NCI-H2171 treated with DMSO at 0.1 percent for 48 hours (cell line): ENCODE measurements around the gene C1orf105.
"Not testable (repeated sequence)": the region's sequence is repeated elsewhere in the genome, so short reads cannot be mapped to it uniquely, and the experiment has no call there.

Experiments used
- DNase-seq: peaks from one replicate; lab custom pipeline; 2025; lab: John Stamatoyannopoulos, UW

The C1orf105 gene, protein sequence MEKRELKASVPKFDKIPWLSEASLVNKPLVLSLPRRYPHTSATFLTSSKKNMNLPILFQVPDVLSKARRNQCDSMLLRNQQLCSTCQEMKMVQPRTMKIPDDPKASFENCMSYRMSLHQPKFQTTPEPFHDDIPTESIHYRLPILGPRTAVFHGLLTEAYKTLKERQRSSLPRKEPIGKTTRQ

GRCh38 chr1:172420385-172420784, at the start of gene C1orf105:
Gene C1orf105 (plus strand): TSS chr1:172420685. CDS start chr1:172420886, 201 bp downstream.
- DNase-seq, result no peak

- DNase-seq, result not testable (repeated sequence)
Observed at GRCh38 chr1:172371646-172372045, 48.8 kb upstream of the C1orf105 start.

- no peak for DNase-seq
Observed at GRCh38 chr1:172373864-172374263, 46.6 kb upstream of the C1orf105 start.

DNA sequence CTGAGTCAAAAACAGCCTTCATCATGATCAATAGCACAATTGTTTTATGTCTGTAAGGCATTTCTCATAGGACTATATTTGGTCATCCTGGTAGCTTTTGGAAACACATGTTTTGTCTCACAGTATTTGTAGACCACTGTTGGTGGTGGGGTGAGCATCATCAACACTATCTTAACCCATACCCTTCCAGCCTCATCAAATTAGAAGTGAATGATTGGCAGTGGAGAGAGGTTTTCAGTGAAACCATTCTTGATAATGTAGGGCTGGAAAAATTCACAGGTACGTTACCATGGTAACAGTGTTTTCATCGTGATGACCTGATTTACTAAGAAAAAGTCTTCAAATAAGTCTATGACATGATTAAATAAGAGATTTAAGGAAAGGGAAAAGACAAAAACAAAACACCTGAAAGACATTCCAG, 45.3 kb upstream of the C1orf105 start:
- DNase-seq, result no peak

GRCh38 chr1:172376431-172376830, 44.1 kb upstream of the C1orf105 start:
- DNase-seq, result no peak

GRCh38 chr1:172377565-172377964, 42.9 kb upstream of the C1orf105 start:
- DNase-seq, result no peak

DNA sequence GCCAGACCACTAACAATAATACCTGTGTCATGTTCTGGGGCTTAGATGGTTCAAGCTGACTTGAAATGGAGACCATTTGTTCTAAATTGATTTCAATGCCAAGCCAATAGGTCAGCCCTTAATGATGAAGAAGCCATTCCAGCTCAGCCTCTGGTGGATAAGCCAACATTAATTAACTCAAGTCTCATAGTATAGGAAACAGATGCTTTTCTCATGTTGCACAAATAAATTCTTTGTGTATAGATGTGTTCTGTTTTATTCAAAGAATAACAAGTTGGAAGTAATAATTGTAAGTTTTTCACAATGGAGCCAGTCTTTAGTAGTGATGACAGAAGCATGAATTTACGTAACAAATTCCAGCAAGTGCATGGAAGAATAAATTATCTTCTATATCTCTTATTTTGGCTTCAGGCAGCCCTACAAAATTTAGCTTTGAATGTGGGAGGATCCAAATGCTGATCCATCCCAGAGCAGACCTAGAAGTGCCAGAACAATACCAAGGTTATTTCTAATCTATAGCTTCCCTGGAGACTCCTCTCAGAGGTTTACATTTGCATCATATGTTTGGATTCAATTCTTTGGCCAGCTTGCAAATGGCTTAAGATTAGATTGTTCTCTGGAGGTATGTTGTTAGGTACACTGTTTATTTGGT, 42.2 kb upstream of the C1orf105 start:
- DNase-seq, result no peak

DNA sequence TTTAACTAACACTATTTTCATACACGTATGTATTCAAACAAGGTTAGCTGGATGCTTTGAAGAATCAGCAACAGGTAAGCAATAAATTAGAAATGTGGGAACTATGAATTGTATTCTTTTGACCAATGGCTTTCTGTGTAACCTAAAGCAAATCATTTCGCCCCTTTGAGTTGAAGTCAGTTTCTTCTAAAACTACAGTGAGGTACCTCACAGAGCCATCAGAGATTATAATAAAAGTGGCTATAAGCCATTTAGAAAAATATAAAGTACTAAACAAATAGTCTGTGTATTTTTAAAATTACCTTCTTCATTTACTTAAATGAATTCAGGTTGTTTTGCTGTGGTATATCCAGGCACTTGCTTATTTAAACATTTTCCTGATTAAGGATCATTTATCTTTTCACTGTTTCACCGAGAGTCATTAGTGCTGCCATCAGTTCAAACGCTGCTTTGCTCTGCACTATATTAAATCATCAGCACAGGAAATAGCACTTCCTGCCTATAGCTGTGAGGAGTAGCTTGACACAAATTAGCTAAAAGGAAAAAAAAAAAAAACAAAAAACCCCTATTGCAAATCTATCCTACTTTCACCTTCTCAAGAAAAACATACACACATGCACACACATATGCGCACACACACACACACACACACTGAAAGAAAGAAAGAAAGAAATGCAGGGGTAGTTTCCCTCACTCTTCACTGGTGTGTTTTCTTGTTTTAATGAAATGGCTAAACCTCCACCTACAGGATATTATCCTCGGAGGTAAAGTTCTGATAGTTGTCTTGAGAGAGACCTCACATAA, 39.8 kb upstream of the C1orf105 start:
- DNase-seq, result no peak

DNA sequence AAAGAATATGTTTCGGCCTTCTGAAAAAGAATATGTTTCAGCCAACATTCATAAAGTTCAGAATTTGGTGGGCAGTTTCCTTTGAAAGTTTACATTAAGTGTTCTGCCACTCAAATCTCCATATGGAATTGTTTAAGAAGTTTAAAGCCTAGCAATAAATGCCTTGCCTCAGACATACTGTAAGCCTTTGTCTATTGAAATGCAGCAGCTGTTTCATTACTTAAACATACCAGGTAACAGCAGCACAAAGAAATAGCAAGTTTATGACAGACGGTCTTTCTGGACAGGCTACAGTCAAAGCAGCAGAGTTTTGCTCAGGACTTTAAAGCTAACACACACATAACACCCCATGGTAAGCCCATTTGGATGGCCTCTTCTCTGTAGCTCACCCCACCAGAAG, 38.5 kb upstream of the C1orf105 start:
- no peak for DNase-seq

GRCh38 chr1:172382406-172382805, 38.1 kb upstream of the C1orf105 start:
- no peak for DNase-seq

DNA sequence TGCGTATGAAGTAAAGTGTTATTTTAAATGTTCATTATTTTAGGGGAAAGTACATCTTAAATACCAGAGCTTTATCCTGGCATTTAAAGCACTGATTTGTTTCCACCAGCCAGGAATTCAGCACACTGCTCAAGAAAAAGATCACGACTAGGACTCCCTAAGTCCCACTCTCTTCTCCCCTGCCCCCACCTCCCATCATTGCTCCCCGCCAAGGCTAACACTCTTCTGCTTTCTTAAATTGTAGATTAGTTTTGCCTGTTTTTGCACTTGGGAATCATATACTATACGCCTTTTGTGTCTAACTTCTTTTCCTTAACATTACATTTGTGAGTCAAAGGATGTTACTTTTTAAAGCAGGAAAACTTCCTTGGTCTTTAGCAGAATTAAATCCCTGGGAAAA, 37.5 kb upstream of the C1orf105 start:
- no peak for DNase-seq

GRCh38 chr1:172383536-172383935, 36.9 kb upstream of the C1orf105 start:
- DNase-seq, result no peak

DNA sequence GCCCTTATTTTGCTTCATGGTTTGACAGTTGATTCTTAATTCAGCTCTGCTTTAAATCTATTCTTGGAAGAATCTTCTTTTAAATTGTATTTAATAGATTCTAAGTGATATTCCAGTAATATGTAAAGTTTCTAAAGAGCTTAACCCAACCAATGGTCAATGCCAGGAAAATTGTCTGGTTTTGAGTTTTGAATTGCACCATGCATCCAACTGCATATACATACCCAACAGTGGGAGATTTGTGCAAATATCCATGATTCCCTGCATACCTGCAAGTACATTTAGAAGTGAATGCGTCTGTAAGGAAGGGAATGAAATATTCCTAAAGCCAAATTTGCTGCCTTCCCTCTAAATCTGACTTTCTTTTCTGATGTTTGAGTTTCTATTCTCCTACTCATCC, 35.8 kb upstream of the C1orf105 start:
- no peak for DNase-seq

GRCh38 chr1:172386046-172386445, 34.4 kb upstream of the C1orf105 start:
- no peak for DNase-seq

- no peak for DNase-seq
Observed at GRCh38 chr1:172388490-172388889, 32.0 kb upstream of the C1orf105 start.

GRCh38 chr1:172390301-172390682, 30.2 kb upstream of the C1orf105 start:
- no peak for DNase-seq

DNA sequence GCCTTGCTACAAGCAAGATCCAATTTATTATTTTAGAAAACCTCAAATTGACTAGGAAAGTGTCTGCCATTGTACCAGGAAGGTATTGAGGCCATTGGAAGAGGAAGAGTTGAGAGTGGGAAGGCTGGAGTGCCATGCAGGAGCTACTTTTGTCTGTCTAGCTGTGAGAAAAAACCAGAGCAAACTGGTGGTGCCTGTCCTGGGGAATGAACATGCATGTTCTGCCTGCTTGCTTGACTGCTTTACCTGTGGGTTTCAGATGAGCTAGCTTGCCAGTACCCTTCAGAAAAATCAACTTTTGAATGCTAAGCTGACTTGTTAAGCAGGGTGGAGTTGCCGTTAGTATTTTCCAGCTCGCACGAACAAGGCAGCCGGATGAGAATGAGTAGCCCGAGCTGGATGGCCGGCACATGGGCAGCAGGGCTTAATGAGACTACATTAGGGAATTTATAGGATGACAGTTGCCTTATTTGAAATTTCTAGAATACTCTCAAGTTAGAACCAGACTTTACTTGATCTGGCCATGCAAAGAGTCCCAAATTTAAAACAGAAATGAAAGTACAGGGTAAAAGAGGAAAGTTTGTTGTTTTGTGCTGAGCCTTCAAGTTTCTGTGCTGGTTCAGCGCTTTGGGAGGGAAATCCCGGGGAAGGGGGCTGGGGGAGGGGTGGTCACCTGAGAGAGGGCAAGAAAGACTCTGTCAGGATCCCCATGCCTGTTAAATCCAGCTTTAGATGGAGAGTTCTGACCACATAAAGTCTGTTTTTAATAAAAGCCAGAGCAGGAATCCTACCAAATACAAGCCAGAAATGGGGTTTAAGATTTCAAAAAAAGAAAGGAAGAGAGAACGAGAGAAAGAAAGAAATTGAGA, 29.6 kb upstream of the C1orf105 start:
- no peak for DNase-seq

DNA sequence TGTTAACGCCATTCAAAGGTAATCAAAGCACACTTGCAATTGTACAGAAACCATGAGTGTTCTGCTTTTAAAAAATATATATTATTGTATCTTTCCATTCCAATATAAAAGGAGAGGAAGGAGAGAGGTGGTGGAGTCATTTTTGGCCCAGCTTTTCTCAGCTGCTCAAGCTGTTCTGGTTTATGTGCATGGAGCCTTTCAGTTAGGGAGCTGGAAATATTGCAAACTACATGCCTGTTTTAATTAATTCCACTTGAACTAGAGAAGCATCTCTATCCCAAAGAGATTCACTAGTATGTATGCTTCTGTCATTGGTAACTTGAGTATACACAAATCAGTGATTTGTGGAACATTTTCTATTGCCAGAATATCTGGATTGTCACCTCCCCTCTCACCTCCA, 28.5 kb upstream of the C1orf105 start:
- no peak for DNase-seq

DNA sequence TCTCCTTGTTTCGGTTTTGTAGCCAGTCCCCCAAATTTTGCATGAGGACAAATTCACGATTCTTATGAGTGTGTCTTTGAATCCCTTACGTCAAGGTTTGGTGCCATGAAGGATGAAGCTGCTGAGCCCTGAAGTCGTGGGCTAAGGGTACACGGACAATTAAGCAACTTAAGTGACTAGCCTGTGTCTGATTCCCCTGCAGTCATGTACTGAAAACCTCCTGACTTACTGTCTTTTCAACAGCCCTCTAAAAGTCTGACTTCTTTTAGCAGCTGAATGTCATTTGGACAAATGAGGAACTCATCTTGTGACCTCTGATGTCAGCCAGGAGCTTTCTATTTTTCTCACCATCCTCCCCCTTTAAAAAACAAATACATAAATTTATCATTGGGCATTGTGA, 27.1 kb upstream of the C1orf105 start:
- DNase-seq, result no peak

DNA sequence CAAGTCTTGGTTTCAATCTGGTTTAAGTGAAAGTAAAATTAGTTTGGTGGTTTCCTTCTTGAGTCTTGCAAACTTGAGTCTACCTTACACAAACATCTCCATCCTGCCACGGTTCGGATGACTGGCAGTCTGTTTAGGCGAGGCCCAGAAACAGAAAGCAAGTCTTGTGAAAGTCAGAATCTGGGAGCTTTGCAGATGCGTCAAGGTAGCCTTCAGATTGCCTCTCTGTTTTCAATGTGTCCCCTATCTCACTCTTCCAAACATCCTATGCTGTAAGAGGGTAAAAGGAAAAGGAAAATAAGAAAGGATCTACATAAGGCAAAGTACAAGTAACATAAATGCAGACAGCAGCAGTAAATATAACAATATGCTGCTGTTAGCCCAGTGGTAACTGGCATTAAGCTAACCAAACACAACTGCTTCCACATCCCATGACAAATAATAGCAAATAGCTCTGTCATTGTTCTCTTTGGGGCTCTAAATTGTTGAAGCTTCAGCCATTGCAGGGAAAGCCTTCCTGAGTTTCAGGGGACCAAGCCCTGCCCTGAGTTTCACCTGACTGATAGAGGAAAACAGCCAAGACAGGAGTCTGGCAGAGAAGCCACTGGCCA, 26.2 kb upstream of the C1orf105 start:
- DNase-seq, result no peak

GRCh38 chr1:172394811-172395210, 25.7 kb upstream of the C1orf105 start:
- DNase-seq, result no peak

DNA sequence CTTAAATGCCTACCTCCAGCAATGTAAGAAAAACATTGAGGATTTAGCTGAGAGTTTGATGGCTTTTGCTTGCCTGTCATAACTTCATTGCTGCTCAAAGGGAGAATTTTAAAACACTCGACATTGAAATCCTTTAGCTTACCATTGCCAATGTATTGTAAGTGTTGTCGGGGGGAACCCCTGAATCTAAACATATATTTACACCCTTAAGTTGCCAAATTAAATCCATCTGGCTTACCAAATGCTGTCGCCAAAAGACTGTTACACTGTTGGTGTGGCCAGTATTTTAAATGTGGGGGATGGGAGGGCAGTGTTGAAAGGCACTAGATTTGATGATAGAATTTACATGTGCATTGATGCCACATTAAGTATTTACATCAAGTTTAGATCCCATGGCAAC, 24.9 kb upstream of the C1orf105 start:
- no peak for DNase-seq
